IPS-20b (cell line): Measurements from ENCODE around the gene SCN8A.

Source experiments
- H3K27ac ChIP-seq: one replicate; pipeline ENCODE4 v1.5.1; 2013; ENCODE audit warnings: low read length
- H3K27me3 ChIP-seq: 2 replicates; pipeline ENCODE4 v1.6.1; 2013; ENCODE audit warnings: mild to moderate bottlenecking, low read length, inconsistent platforms; ENCODE audit not compliant: insufficient read depth
- H3K36me3 ChIP-seq: 2 replicates; pipeline ENCODE4 v1.6.1; 2013; ENCODE audit warnings: low read depth, mild to moderate bottlenecking, inconsistent platforms, low read length, moderate library complexity; ENCODE audit not compliant: insufficient read depth
- H3K4me1 ChIP-seq: 2 replicates; pipeline ENCODE4 v1.6.1; 2013; ENCODE audit warnings: mild to moderate bottlenecking, control low read depth, inconsistent platforms, low read length, moderate library complexity; ENCODE audit not compliant: insufficient read depth
- H3K4me3 ChIP-seq: 2 replicates; pipeline ENCODE4 v1.5.1; 2013; ENCODE audit warnings: mild to moderate bottlenecking, low read length, inconsistent platforms
- H3K9ac ChIP-seq: 2 replicates; pipeline ENCODE4 v1.6.1; 2013; ENCODE audit warnings: low read depth, mild to moderate bottlenecking, inconsistent platforms, low read length, moderate library complexity
- H3K9me3 ChIP-seq: 2 replicates; pipeline ENCODE4 v1.6.1; 2013; ENCODE audit warnings: mild to moderate bottlenecking, low read depth, low read length, inconsistent platforms; ENCODE audit not compliant: insufficient read depth

The SCN8A gene

DNA sequence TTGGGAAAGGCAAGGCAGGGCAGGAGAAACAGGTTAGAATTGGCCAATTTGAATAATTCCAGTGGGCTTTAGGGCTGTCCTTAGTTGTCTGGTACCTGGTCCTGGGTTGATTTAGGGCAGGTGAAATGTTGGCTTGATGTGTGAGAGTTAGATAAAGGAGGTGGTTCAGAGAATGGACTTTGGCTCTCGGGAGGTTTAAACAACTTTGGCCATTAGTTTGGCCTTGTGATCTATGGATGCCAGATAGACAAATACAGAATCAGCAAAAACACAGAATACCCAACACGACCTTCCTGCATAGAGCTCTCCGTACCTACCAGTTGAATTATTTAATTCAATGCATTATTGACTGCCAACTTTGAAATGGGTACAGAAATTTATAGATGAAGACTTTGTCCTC lies 35.1 kb downstream of the SCN8A start:
- peaks cover 13% of the 10 kb centered on the region for H3K4me1 ChIP-seq
- no peaks in the 10 kb centered on the region for H3K36me3 ChIP-seq
- H3K9ac ChIP-seq, result no peak overlapping the region
- no peak overlapping the region for H3K4me3 ChIP-seq
- H3K27me3 ChIP-seq, result no peaks in the 10 kb centered on the region
- H3K27ac ChIP-seq, result no peak overlapping the region
- H3K9me3 ChIP-seq, result no peaks in the 10 kb centered on the region

GRCh38 chr12:51626629-51627028 lies 35.6 kb downstream of the SCN8A start:
- Histone ChIP-seq H3K36me3 (no peaks in the 10 kb centered on the region), H3K9me3 (no peaks in the 10 kb centered on the region), H3K9ac (no peak overlapping the region), H3K4me1 (peaks cover 18% of the 10 kb centered on the region), H3K27me3 (no peaks in the 10 kb centered on the region), H3K27ac (no peak overlapping the region), H3K4me3 (no peak overlapping the region)

DNA sequence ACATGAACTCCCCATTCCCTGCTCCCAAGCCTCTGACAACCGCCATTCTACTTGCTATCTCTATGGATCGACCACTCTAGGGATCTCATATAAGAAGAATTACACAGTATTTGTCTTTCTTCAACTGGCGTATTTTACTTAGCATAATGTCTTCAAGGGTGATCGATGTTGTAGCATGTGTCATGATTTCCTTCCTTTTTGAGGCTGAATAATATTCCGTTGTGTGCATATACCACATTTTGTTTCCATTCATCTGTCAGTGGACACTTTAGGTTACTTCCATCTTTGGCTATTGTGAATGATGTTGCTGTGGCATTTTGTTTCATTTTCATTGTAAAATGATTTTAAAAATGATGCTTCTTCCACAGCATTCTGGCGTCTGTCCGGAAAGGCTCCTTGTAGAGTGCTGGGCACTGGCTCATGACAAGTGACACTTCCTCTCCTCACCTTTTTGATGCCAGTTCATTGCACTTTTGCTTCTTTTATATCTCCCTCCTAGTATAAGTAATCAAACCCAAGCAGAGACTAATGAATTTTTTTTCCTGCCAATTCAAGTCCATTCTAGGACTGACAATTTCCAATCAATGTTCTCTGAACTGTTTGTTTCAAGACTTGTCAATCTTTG lies 39.3 kb downstream of the SCN8A start:
- Histone ChIP-seq H3K4me3 (no peak overlapping the region), H3K9me3 (no peaks in the 10 kb centered on the region), H3K27me3 (no peaks in the 10 kb centered on the region), H3K36me3 (no peaks in the 10 kb centered on the region), H3K9ac (no peak overlapping the region), H3K27ac (no peak overlapping the region), H3K4me1 (peaks cover 25% of the 10 kb centered on the region)

- no peaks in the 10 kb centered on the region for H3K9me3 ChIP-seq
- H3K4me1 ChIP-seq, result peaks cover 25% of the 10 kb centered on the region
- no peak overlapping the region for H3K9ac ChIP-seq
- H3K27ac ChIP-seq, result no peak overlapping the region
- no peaks in the 10 kb centered on the region for H3K36me3 ChIP-seq
- H3K4me3 ChIP-seq, result no peak overlapping the region
- no peaks in the 10 kb centered on the region for H3K27me3 ChIP-seq
Observed at GRCh38 chr12:51630986-51631385, 40.0 kb downstream of the SCN8A start.

DNA sequence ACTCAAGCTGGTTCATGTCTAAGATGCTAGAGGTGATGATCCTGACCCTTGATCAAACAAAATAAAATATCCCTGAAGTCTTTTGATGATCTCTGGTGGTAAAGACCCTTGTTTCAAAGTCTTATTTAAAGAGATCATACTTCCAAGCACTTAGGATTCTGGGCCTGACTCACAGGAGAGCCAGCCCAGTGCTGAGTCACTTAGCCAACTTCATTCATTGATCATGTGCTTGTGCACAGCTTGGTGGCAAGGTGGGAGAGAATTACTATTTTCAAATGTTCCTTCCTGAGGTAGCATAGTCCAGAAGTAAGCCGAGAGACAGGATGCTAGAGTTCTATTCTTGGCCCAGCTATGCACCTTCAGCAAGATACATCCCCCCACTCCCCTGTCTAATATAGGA lies 40.6 kb downstream of the SCN8A start:
- Histone ChIP-seq H3K4me3 (no peak overlapping the region), H3K36me3 (no peaks in the 10 kb centered on the region), H3K9ac (no peak overlapping the region), H3K9me3 (no peaks in the 10 kb centered on the region), H3K27me3 (no peaks in the 10 kb centered on the region), H3K27ac (peak overlapping the region; percentile 13), H3K4me1 (peaks cover 25% of the 10 kb centered on the region)

GRCh38 chr12:51632623-51633022 lies 41.6 kb downstream of the SCN8A start:
- Histone ChIP-seq H3K9ac (no peak overlapping the region), H3K27ac (no peak overlapping the region), H3K4me3 (no peak overlapping the region), H3K9me3 (peaks cover 7% of the 10 kb centered on the region), H3K4me1 (peaks cover 25% of the 10 kb centered on the region), H3K36me3 (no peaks in the 10 kb centered on the region), H3K27me3 (no peaks in the 10 kb centered on the region)

DNA sequence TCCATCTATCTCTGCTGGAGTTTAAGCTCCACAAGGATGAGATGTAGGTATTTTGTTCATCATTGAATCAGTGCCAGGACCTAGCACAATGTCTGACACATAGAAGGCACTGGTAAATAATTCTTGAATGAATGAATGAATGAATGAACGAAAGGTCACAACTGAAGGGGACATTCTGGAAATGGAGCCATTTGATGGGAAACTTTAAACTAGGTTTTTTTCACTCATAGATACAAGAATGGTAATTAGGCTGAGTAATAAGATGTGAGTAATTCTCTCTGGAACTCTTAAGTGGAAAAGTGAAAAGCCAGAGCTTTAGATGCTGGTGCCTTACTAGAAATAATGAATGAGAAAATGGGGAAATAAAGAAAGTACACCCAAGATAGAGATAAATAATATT lies 44.3 kb downstream of the SCN8A start:
- Histone ChIP-seq H3K9ac (no peak overlapping the region), H3K27me3 (no peaks in the 10 kb centered on the region), H3K9me3 (peaks cover 8% of the 10 kb centered on the region), H3K4me1 (peaks cover 21% of the 10 kb centered on the region), H3K27ac (no peak overlapping the region), H3K36me3 (no peaks in the 10 kb centered on the region), H3K4me3 (no peak overlapping the region)

- H3K36me3 ChIP-seq, result no peaks in the 10 kb centered on the region
- peaks cover 8% of the 10 kb centered on the region for H3K9me3 ChIP-seq
- no peak overlapping the region for H3K9ac ChIP-seq
- H3K4me1 ChIP-seq, result peaks cover 9% of the 10 kb centered on the region
- H3K4me3 ChIP-seq, result no peak overlapping the region
- no peak overlapping the region for H3K27ac ChIP-seq
- no peaks in the 10 kb centered on the region for H3K27me3 ChIP-seq
Observed at GRCh38 chr12:51636581-51636980, 45.5 kb downstream of the SCN8A start.

DNA sequence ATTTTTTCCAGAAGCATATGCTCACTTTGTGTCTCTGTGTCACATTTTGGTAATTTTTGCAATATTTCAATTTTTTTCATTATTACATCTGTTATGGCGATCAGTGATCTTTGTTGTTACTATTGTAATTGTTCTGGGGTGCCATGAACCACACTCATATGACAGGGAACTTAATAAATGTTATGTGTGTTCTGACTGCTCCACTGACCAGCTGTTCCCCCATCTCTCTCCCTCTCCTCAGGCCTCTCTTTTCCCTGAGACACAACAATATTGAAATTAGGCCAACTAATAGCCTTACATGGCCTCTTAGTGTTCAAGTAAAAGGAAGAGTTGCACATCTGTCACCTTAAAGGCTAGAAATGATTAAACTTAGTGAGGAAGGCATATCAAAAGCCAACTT lies 46.0 kb downstream of the SCN8A start:
- Histone ChIP-seq H3K9ac (no peak overlapping the region), H3K27ac (no peak overlapping the region), H3K4me1 (peaks cover 5% of the 10 kb centered on the region), H3K9me3 (peaks cover 8% of the 10 kb centered on the region), H3K27me3 (no peaks in the 10 kb centered on the region), H3K4me3 (no peak overlapping the region), H3K36me3 (no peaks in the 10 kb centered on the region)

DNA sequence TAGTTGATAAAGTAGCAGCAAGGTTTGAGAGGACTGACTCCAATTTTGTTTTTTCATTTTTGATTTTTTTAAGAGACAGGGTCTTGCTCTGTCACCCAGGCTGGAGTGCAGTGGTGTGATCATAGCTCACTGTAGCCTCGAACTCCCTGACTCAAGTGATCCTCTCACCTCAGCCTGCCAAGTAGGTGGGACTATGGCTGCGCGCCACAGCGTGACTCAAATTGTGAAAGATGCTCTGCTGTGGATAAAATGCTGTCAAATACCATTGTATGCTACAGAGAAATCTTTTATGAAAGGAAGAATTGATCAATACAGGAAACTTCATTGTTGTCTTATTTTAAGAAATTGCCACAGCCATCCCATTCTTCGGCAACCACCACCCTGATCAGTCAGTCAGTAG lies 48.3 kb downstream of the SCN8A start:
- Histone ChIP-seq H3K27ac (no peak overlapping the region), H3K4me1 (no peaks in the 10 kb centered on the region), H3K9me3 (peaks cover 16% of the 10 kb centered on the region), H3K36me3 (no peaks in the 10 kb centered on the region), H3K4me3 (no peak overlapping the region), H3K9ac (no peak overlapping the region), H3K27me3 (no peaks in the 10 kb centered on the region)

DNA sequence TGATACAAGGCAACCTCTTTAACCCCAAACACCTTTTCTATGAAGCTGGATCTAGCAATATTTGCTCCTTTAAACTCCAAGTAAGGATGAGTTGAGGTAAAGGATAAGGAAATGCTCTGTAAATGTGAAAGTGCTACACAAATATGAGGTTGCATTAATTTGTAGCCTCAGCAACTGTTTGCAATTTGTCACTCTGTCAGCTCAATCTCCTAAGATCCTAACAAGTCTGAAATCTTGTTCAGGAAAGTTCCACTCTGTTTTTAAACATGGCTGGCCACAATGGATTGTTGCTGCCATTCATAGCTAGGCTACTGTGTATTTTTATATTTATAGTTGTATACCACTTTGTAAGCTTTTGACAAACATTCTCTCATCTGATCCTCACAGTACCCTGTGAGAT lies 51.3 kb downstream of the SCN8A start:
- no peaks in the 10 kb centered on the region for H3K27me3 ChIP-seq
- H3K27ac ChIP-seq, result no peak overlapping the region
- H3K36me3 ChIP-seq, result no peaks in the 10 kb centered on the region
- H3K4me3 ChIP-seq, result no peak overlapping the region
- no peaks in the 10 kb centered on the region for H3K4me1 ChIP-seq
- H3K9me3 ChIP-seq, result peaks cover 13% of the 10 kb centered on the region
- no peak overlapping the region for H3K9ac ChIP-seq

DNA sequence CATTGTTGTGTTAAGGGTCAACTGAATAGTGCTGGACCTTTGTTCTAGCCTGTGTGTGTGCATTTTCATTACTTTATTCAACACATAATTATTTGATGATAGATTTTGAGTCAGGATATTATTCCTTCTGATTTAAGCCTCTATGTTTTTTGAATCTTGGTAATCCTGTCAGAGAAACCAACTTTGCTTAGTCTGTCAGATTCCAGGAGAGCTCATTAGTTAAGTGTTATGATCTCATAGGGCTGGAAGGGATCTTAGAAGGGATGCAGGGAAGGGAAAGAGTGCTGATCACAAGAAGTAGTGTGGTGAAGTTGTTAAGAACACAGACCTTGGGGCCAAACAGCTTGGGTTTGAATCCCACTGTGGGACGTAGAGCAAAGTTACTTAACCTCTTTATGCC lies 52.9 kb downstream of the SCN8A start:
- H3K36me3 ChIP-seq, result no peaks in the 10 kb centered on the region
- H3K27ac ChIP-seq, result no peak overlapping the region
- no peak overlapping the region for H3K4me3 ChIP-seq
- H3K4me1 ChIP-seq, result no peaks in the 10 kb centered on the region
- H3K9me3 ChIP-seq, result peaks cover 8% of the 10 kb centered on the region
- H3K9ac ChIP-seq, result no peak overlapping the region
- no peaks in the 10 kb centered on the region for H3K27me3 ChIP-seq
